Duodenal mucosa (tissue), 2 donors: ENCODE measurements around the gene PPP2R1B.

Experiments used
- H3K27ac ChIP-seq: one replicate; pipeline ENCODE4 v1.7.0; 2013; ENCODE audit warnings: low read depth, low read length
- H3K27me3 ChIP-seq, 2 donors: one replicate each; pipeline ENCODE4 v1.7.0; 2013; ENCODE audit warnings: low read length in 2 of 2, control low read depth in 1 of 2; ENCODE audit not compliant: insufficient read depth in 2 of 2, control insufficient read depth in 1 of 2
- H3K36me3 ChIP-seq, 2 donors: one replicate each; pipeline ENCODE4 v1.7.0; 2013; ENCODE audit warnings: low read length in 2 of 2, control low read depth in 1 of 2; ENCODE audit not compliant: insufficient read depth in 2 of 2, control insufficient read depth in 1 of 2
- H3K4me1 ChIP-seq, 2 donors: one replicate each; pipeline ENCODE4 v1.7.0; 2013; ENCODE audit warnings: low read length in 2 of 2, control low read depth in 1 of 2; ENCODE audit not compliant: insufficient read depth in 2 of 2, control insufficient read depth in 1 of 2
- H3K4me3 ChIP-seq, 2 donors: one replicate each; pipeline ENCODE4 v1.7.0; 2013; ENCODE audit warnings: low read length in 2 of 2, low read depth in 1 of 2
- H3K9ac ChIP-seq, 2 donors: one replicate each; pipeline ENCODE4 v1.7.0; 2013; ENCODE audit warnings: low read length in 2 of 2, low read depth in 1 of 2
- H3K9me3 ChIP-seq, 2 donors: one replicate each; pipeline ENCODE4 v1.7.0; 2013; ENCODE audit warnings: low read length in 2 of 2, control low read depth in 1 of 2; ENCODE audit not compliant: control insufficient read depth in 1 of 2

PPP2R1B gene

GRCh38 chr11:111756097-111756496 is 10.1 kb downstream of the PPP2R1B start:
- H3K36me3 ChIP-seq, result peaks cover 39 to 67% of the 10 kb centered on the region in 2 donors
- H3K27me3 ChIP-seq, result no peaks in the 10 kb centered on the region
- H3K9ac ChIP-seq, result no peak overlapping the region
- peaks cover 0 to 17% of the 10 kb centered on the region in 2 donors for H3K4me1 ChIP-seq
- H3K4me3 ChIP-seq, result no peak overlapping the region
- H3K9me3 ChIP-seq, result no peaks in the 10 kb centered on the region
- peak overlapping the region; percentile 44 for H3K27ac ChIP-seq

DNA sequence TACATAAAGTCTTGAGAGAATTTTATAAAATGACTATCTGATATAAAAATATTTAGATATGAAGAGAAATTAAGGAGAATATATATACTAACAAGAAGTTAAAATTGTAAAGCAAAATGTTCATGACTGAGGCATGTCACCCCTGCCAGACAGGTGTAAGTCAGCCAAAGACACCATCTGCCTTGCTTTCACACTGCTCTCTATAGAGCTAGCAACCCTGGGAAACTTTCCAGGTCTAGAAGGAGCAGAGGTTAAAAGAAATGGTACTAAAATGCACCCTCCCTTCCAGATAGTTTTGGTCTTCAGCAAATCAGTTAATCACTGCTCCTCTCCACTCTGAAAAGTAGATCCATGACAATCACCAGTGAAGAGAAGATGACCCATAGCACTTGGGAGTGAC is 16.5 kb downstream of the PPP2R1B start:
- H3K9ac ChIP-seq, result no peak overlapping the region
- H3K27ac ChIP-seq, result no peak overlapping the region
- no peak overlapping the region for H3K4me3 ChIP-seq
- no peaks in the 10 kb centered on the region for H3K9me3 ChIP-seq
- no peaks in the 10 kb centered on the region for H3K27me3 ChIP-seq
- peaks cover 32 to 79% of the 10 kb centered on the region in 2 donors for H3K36me3 ChIP-seq
- H3K4me1 ChIP-seq, result no peaks in the 10 kb centered on the region

DNA sequence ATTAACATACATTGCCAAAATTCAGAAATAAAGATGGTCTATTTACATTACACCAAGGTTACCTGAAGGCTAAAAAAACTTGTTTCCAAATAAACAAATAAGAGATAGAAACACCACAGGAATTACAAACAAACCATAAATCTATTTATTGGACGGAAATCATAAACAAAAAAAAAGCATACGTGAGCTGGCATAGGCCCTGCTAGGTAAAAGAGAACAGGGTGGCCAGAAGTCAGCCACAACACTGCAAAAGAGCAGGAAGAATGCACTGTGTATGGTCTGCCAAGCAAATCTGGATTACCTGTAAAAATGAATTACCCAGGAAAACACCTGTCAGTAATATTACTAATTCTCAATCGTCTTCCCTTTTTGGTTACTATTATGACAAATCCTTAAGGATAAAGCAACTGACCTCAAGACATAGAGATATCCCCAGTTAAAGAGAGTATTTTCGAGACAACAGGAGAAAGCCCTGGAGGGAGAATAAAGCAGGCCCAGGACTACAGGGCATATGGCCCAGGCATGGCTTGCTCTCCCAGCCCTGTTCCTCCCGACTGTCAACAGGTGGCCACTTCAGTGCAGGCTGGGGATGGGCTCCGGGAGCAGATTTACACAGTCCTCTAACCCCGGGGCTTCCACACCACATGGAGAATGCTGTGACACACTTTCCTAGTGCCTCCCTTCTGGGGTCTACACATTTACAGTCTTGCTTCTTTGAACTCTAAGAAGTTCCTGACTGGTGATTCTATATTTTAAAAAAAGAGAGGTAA is 18.0 kb downstream of the PPP2R1B start:
- H3K36me3 ChIP-seq, result peaks cover 35 to 80% of the 10 kb centered on the region in 2 donors

DNA sequence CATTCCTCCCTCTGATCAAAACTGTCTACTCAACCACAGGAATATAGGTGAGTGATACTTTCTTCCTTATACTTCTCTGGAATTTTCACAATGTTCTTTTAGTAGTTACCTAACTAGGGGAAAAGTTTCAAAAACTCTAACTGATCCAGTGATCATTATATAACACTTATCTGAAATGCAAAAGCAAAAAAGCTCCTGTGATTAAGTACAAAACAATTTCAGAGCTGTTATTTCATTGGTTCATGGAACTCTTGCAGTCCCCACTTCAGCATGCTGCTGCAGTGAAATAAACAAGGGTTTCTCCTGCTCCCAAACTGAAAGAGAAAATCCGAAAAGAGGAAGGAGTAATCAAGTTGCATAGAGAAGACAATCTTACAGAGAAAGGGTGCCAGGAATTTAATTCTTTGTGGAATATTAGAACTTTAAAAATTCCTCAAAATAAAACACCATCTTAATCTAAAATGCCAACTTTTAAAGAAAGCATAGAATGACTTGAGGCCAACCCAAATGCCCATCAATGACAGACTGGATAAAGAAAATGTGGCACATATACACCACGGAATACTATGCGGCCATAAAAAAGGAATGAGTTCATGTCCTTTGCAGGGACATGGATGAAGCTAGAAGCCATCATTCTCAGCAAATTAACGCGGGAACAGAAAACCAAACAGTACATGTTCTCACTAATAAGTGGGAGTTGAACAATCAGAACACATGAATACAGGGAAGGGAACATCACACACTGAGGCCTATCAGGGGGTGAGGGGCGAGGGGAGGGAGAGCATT is 20.3 kb downstream of the PPP2R1B start:
- H3K4me3 ChIP-seq, result no peak overlapping the region
- H3K9me3 ChIP-seq, result no peaks in the 10 kb centered on the region
- no peak overlapping the region for H3K9ac ChIP-seq
- peaks cover 37 to 76% of the 10 kb centered on the region in 2 donors for H3K36me3 ChIP-seq
- no peaks in the 10 kb centered on the region for H3K4me1 ChIP-seq
- no peak overlapping the region for H3K27ac ChIP-seq
- no peaks in the 10 kb centered on the region for H3K27me3 ChIP-seq

More for the DNA sequence above, 18.0 kb downstream of the PPP2R1B start:
- no peak overlapping the region for H3K9ac ChIP-seq
- H3K4me3 ChIP-seq, result no peak overlapping the region
- no peak overlapping the region for H3K27ac ChIP-seq
- no peaks in the 10 kb centered on the region for H3K4me1 ChIP-seq
- H3K9me3 ChIP-seq, result no peaks in the 10 kb centered on the region
- no peaks in the 10 kb centered on the region for H3K27me3 ChIP-seq

DNA sequence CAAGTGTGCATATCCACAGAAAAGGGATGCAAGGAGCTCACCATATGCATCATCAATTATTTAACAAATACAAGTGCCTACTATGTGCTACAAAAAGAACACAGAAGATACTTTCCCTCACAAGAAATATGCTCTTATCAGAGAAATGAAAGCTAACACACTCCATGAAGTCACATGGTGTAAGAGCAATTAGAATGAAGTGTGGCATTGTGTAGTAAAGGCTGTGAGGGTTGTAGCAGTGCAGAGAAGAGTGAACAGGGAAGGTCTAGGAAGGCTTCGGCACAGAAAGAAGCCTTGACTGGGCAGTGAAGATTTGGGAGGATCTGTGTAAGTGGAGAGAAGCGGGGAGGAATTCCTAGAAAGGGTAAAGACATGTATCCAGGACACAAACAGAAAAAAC is 22.5 kb downstream of the PPP2R1B start:
- H3K4me1 ChIP-seq, result no peaks in the 10 kb centered on the region
- H3K36me3 ChIP-seq, result peaks cover 39 to 65% of the 10 kb centered on the region in 2 donors
- H3K9me3 ChIP-seq, result no peaks in the 10 kb centered on the region
- no peak overlapping the region for H3K9ac ChIP-seq
- no peak overlapping the region for H3K4me3 ChIP-seq
- no peak overlapping the region for H3K27ac ChIP-seq
- no peaks in the 10 kb centered on the region for H3K27me3 ChIP-seq

- Histone ChIP-seq H3K36me3 (peaks cover 27 to 51% of the 10 kb centered on the region in 2 donors), H3K27me3 (no peaks in the 10 kb centered on the region), H3K9me3 (no peaks in the 10 kb centered on the region), H3K4me3 (no peak overlapping the region), H3K9ac (no peak overlapping the region), H3K4me1 (peaks cover 4 to 18% of the 10 kb centered on the region in 2 donors), H3K27ac (no peak overlapping the region)
Measured at GRCh38 chr11:111741751-111742150, 24.4 kb downstream of the PPP2R1B start.

GRCh38 chr11:111739299-111739698 is 26.9 kb downstream of the PPP2R1B start:
- Histone ChIP-seq H3K9ac (no peak overlapping the region), H3K36me3 (peaks cover 25 to 32% of the 10 kb centered on the region in 2 donors), H3K9me3 (no peaks in the 10 kb centered on the region), H3K27ac (no peak overlapping the region), H3K4me1 (peaks cover 15 to 33% of the 10 kb centered on the region in 2 donors), H3K4me3 (no peak overlapping the region), H3K27me3 (no peaks in the 10 kb centered on the region)

- Histone ChIP-seq H3K36me3 (peaks cover 14 to 21% of the 10 kb centered on the region in 2 donors), H3K27ac (peak overlapping the region; percentile 94), H3K4me1 (peaks cover 15 to 47% of the 10 kb centered on the region in 2 donors), H3K9ac (peak overlapping the region; percentile 19 to 20), H3K4me3 (no peak overlapping the region), H3K27me3 (no peaks in the 10 kb centered on the region), H3K9me3 (no peaks in the 10 kb centered on the region)
Measured at GRCh38 chr11:111737444-111738210, 28.6 kb downstream of the PPP2R1B start.

- H3K27me3 ChIP-seq, result no peaks in the 10 kb centered on the region
- H3K27ac ChIP-seq, result peak overlapping the region; percentile 94
- peak overlapping the region in 1 of 2 donors; percentile 20 for H3K9ac ChIP-seq
- H3K4me3 ChIP-seq, result no peak overlapping the region
- no peaks in the 10 kb centered on the region for H3K9me3 ChIP-seq
- peaks cover 12 to 19% of the 10 kb centered on the region in 2 donors for H3K36me3 ChIP-seq
- H3K4me1 ChIP-seq, result peaks cover 15 to 47% of the 10 kb centered on the region in 2 donors
Measured at GRCh38 chr11:111736621-111737443, 29.4 kb downstream of the PPP2R1B start.
